Lower lobe of right lung (tissue), 2 donors: ENCODE data around the gene CCM2. TPM values are rescaled to one million over a fixed set of nuclear protein-coding genes. Genes with fewer than 3 reads are reported as not detected.

Experiments
- ATAC-seq, 2 donors: fragments of 200-7000 bp; cut with Tn5 transposase; one replicate each; pipeline ENCODE4 v1.9.1; 2020 to 2022; ENCODE audit warnings: mild to moderate bottlenecking in 2 of 2, moderate library complexity in 2 of 2
- DNase-seq: peaks from one replicate; pipeline ENCODE4 v3.0.0-alpha.2; 2020
- H3K27ac ChIP-seq: fragments of 200-600 bp; one replicate; pipeline ENCODE4 v1.8.0; 2022
- H3K27me3 ChIP-seq: fragments of 200-600 bp; one replicate; pipeline ENCODE4 v1.8.0; 2022; ENCODE audit warnings: low read depth
- H3K36me3 ChIP-seq: fragments of 200-600 bp; one replicate; pipeline ENCODE4 v1.8.0; 2022; ENCODE audit warnings: mild to moderate bottlenecking
- H3K4me1 ChIP-seq: fragments of 200-600 bp; one replicate; pipeline ENCODE4 v1.8.0; 2022
- H3K4me3 ChIP-seq: fragments of 200-600 bp; one replicate; pipeline ENCODE4 v1.8.0; 2022; ENCODE audit warnings: mild to moderate bottlenecking
- H3K9me3 ChIP-seq: fragments of 200-600 bp; one replicate; pipeline ENCODE4 v1.8.0; 2022
- intact Hi-C: fragments of 100-400 bp; cut with DNase I; formaldehyde crosslinking; loops from one replicate; pipeline ENCODE4 v1.11.0; 2022
- long read RNA-seq: library from polyadenylated mRNA; unstranded; transcript quantifications from one replicate; pipeline ENCODE4 v2.0.0, GENCODE V29; 2021
- total RNA-seq: library from RNA; stranded (reverse); fragmentation: NEBNext Ultra II Directional; extraction: Animal tissue kit (Norgen Biotek cat#: 25700); gene quantifications from one replicate; pipeline ENCODE4 v1.2.1, GENCODE V29; 2021
- TF ChIP-seq, protein P1 (sequence below): fragments of 200-600 bp; IDR thresholded peaks from one replicate; pipeline ENCODE4 v1.8.0; 2022; ENCODE audit warnings: antibody characterized with exemption, mild to moderate bottlenecking
- donor health status: DM: no; HTN: yes; CAD: no; lungs with severe emphysema.

CCM2 gene
- 45.7 TPM for total RNA-seq
- long read RNA-seq, transcript CCM2-201 (10 exons, 1,894 nt), result major isoform, 140 of 219 reads
- long read RNA-seq, transcript CCM2-219 (8 exons, 1,620 nt), result minor isoform, 7 of 219 reads
- long read RNA-seq, transcript CCM2-218 (9 exons, 1,719 nt), result minor isoform, 21 of 219 reads
- long read RNA-seq, partial matches to known transcripts, result 11 of 219 reads
- long read RNA-seq, other reads (novel, unspliced or antisense), result 33 of 219 reads

DNA sequence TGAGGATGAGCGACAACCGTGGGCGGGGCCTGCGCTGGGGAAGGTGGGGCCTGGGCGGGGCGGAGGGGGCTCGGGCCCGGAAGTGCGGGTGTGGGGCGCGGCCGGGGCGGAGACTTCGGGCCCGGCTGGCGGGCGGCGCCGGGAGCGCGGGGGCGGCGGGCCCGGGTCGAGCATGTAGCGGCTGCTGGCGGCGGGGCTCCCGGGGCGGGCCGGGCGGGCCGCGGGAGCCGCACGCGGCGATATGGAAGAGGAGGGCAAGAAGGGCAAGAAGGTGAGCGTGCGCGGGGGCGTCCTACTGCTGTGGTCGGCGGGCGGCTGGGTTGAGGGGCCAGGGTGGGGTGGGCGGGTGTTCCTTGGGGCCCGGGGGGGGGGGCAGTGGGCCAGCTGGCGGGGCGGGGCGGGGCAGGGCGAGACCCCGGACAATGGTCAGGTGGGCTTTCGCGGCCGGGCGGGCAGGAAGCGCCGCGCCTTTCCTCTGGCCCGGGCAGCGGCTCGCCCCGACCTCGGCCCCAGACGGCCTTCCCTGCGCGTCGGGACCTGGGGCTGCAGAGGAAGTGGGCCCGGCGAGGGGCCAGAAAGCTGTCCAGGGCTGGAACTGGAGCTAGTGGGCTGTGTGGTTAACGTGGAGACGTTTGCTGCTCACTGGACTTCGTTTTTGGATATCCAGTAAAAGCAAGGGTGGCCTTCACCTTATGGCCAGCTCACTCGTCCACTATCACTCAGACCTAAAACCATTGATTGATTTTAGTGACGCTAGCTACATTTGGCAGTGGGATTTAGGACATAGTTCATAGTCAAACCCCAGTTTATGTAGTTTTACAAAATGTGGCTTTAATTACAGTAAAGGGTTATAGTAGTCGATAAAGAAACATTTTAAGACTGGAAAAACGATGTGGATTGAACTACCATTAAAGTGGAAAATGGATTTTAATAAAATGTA is at the start of gene CCM2:
Gene CCM2 (plus strand): TSS at position 109 of the 940 bp plus-strand sequence. CDS start 133 bp downstream, at position 242.
- intact Hi-C loops, result no loop called here

DNA sequence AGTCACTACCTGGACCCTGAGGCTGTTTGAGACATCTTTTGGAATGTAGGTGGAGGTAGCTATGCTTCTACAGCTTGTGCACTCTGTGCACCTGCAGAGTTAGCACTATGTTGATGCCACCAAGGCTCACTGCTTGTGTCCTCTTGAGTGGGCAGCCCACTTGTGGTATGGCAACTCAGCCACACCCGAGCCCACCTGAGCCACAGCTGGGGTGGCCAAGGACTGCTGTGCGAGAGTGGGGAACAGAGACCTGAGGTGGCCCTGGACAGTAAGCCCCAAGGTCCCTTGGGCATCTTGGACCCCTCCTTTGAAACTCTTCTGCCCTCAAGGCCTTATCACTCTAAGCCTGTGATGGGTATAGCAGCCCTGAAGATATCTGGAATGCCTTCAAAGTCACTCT is 46.8 kb upstream of the CCM2 start:
- DNase-seq (no peak), ATAC-seq (no peak)
- Histone ChIP-seq H3K27me3 (no peaks in the 10 kb centered on the region), H3K27ac (no peak overlapping the region), H3K9me3 (no peaks in the 10 kb centered on the region), H3K36me3 (no peaks in the 10 kb centered on the region), H3K4me1 (no peaks in the 10 kb centered on the region), H3K4me3 (no peak overlapping the region)
- TF ChIP-seq, protein P1, sequence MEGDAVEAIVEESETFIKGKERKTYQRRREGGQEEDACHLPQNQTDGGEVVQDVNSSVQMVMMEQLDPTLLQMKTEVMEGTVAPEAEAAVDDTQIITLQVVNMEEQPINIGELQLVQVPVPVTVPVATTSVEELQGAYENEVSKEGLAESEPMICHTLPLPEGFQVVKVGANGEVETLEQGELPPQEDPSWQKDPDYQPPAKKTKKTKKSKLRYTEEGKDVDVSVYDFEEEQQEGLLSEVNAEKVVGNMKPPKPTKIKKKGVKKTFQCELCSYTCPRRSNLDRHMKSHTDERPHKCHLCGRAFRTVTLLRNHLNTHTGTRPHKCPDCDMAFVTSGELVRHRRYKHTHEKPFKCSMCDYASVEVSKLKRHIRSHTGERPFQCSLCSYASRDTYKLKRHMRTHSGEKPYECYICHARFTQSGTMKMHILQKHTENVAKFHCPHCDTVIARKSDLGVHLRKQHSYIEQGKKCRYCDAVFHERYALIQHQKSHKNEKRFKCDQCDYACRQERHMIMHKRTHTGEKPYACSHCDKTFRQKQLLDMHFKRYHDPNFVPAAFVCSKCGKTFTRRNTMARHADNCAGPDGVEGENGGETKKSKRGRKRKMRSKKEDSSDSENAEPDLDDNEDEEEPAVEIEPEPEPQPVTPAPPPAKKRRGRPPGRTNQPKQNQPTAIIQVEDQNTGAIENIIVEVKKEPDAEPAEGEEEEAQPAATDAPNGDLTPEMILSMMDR, result no peak
- intact Hi-C loops, result no loop called here

More for the DNA sequence above, at the start of gene CCM2:
- Histone ChIP-seq H3K4me1 (peaks cover 28% of the 10 kb centered on the region), H3K9me3 (no peaks in the 10 kb centered on the region), H3K36me3 (no peaks in the 10 kb centered on the region), H3K4me3 (peak within 1 kb of the TSS; percentile 78), H3K27me3 (no peaks in the 10 kb centered on the region), H3K27ac (peak within 1 kb of the TSS; percentile 89)
- TF ChIP-seq, protein P1, result no peak
- DNase-seq, result peak; percentile 78
- ATAC-seq, result peak; percentile 19 to 32

- no peaks in the 10 kb centered on the region for H3K36me3 ChIP-seq
- TF ChIP-seq, protein P1, result no peak
- no peak overlapping the region for H3K27ac ChIP-seq
- no peak for DNase-seq
- H3K9me3 ChIP-seq, result no peaks in the 10 kb centered on the region
- no peaks in the 10 kb centered on the region for H3K27me3 ChIP-seq
- no peak overlapping the region for H3K4me3 ChIP-seq
- ATAC-seq, result no peak
- intact Hi-C loops, result no loop called here
- no peaks in the 10 kb centered on the region for H3K4me1 ChIP-seq
Measured at GRCh38 chr7:44955733-44956132, 44.3 kb upstream of the CCM2 start.

DNA sequence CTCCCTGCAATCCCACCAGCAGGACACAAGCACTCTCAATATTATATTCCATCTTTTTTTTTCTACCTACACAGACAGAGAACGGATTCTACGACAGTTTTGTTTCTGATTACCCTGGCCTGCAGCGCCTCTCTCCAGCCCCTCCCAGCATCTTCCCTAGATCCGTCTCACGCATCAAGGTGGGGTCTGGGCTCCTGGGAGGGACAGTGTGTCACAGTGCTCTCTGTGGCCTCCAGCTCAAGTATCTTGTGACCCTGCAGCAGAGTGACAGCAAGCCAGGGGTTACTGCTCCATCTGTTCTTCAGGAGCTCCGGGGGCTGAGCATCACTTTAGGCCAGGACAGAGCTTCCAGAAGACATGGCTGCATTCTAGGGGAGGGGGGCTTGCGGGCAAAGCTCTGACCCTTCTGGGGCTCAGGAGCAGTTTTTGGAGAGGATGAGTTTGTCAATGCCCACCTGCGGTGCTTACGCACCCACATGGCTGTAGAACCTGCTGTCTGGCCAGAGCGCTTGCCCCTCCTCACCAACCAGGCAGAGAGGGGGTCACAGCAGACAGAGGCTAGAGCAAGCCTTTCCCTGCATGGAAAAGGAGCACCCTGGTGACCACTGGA is 43.7 kb upstream of the CCM2 start:
- DNase-seq, result no peak
- H3K4me3 ChIP-seq, result no peak overlapping the region
- ATAC-seq, result no peak
- no peaks in the 10 kb centered on the region for H3K4me1 ChIP-seq
- H3K27me3 ChIP-seq, result no peaks in the 10 kb centered on the region
- intact Hi-C loops, result no loop called here
- no peaks in the 10 kb centered on the region for H3K9me3 ChIP-seq
- no peak overlapping the region for H3K27ac ChIP-seq
- H3K36me3 ChIP-seq, result no peaks in the 10 kb centered on the region
- TF ChIP-seq, protein P1, result no peak

- Histone ChIP-seq H3K27ac (no peak overlapping the region), H3K36me3 (no peaks in the 10 kb centered on the region), H3K27me3 (peaks cover 8% of the 10 kb centered on the region), H3K4me3 (no peak overlapping the region), H3K9me3 (no peaks in the 10 kb centered on the region), H3K4me1 (peaks cover 13% of the 10 kb centered on the region)
- TF ChIP-seq, protein P1, result no peak
- ATAC-seq (no peak), DNase-seq (no peak)
- intact Hi-C loops, result no loop called here
Measured at GRCh38 chr7:44958645-44959344, 41.2 kb upstream of the CCM2 start.
